Nephron progenitor cell (in vitro differentiated cells): ENCODE results near the gene PLSCR3.

Source experiments
- DNase-seq: peaks from one replicate; pipeline ENCODE4 v3.0.0; 2021
- H3K27ac Mint-ChIP-seq: 2 replicates; pipeline ENCODE4 v1.8.0; 2021; ENCODE audit warnings: mild to moderate bottlenecking, moderate library complexity, mixed read lengths
- H3K27me3 Mint-ChIP-seq: 2 replicates; pipeline ENCODE4 v1.8.0; 2021; ENCODE audit warnings: mild to moderate bottlenecking, low read depth, mixed read lengths; ENCODE audit not compliant: poor library complexity
- H3K36me3 Mint-ChIP-seq: 2 replicates; pipeline ENCODE4 v1.8.0; 2021; ENCODE audit warnings: low read depth, mixed read lengths
- H3K4me1 Mint-ChIP-seq: 2 replicates; pipeline ENCODE4 v1.8.0; 2021; ENCODE audit warnings: mixed read lengths
- H3K4me3 Mint-ChIP-seq: 2 replicates; pipeline ENCODE4 v1.8.0; 2021; ENCODE audit warnings: mild to moderate bottlenecking, moderate library complexity, mixed read lengths
- H3K9me3 Mint-ChIP-seq: 2 replicates; pipeline ENCODE4 v1.8.0; 2021; ENCODE audit warnings: mild to moderate bottlenecking, moderate library complexity, mixed read lengths
- CTCF ChIP-seq: fragments of 200-600 bp; sonication (generic); IDR thresholded peaks from 2 replicates; pipeline ENCODE4 v1.5.0; 2021; ENCODE audit warnings: antibody characterized with exemption

PLSCR3 gene

GRCh38 chr17:7440113-7440833 lies 45.9 kb upstream of the PLSCR3 start:
- Mint-ChIP-seq H3K4me3 (peak overlapping the region; percentile 95), H3K36me3 (no peaks in the 10 kb centered on the region), H3K27ac (peak overlapping the region; percentile 99), H3K9me3 (no peaks in the 10 kb centered on the region), H3K4me1 (peaks cover 68% of the 10 kb centered on the region), H3K27me3 (peaks cover 65% of the 10 kb centered on the region)
- TF ChIP-seq CTCF = no peak
- peak; percentile 70 for DNase-seq

DNA sequence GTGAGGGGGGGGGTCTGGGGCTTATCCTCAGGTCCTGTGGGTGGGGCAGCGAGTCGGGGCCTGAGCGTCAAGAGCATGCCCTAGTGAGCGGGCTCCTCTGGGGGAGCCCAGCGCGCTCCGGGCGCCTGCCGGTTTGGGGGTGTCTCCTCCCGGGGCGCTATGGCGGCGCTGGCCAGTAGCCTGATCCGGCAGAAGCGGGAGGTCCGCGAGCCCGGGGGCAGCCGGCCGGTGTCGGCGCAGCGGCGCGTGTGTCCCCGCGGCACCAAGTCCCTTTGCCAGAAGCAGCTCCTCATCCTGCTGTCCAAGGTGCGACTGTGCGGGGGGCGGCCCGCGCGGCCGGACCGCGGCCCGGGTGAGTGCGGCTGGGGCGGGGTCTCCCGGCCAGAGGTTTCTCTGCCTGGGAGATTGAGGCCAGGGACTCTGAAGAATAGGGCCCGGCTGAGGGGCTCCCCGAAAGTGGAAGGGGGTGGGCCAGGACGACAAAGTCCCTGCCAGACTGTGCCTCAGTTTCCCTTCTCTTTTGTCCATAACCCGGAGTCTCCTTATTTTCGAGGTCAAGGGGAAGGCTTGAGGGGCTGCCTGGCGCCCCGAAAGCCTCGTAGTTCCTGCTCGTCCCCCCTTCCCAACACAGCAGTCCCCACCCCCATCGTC lies 45.3 kb upstream of the PLSCR3 start, which contains the start of gene FGF11:
TSS of gene FGF11 (plus strand) at position 51 of the 651 bp plus-strand sequence. CDS start at position 160, 109 bp downstream.
- no peak for TF ChIP-seq CTCF
- Mint-ChIP-seq H3K36me3 (no peaks in the 10 kb centered on the region), H3K27ac (peak within 1 kb of the TSS; percentile 99), H3K27me3 (peaks cover 66% of the 10 kb centered on the region), H3K9me3 (no peaks in the 10 kb centered on the region), H3K4me3 (peak within 1 kb of the TSS; percentile 95), H3K4me1 (peaks cover 65% of the 10 kb centered on the region)
- peak; percentile 46 for DNase-seq

- Mint-ChIP-seq H3K27me3 (peaks cover 67% of the 10 kb centered on the region), H3K27ac (no peak overlapping the region), H3K4me3 (peak overlapping the region; percentile 82)
Observed at GRCh38 chr17:7438656-7439460, 44.5 kb upstream of the PLSCR3 start.

GRCh38 chr17:7437950-7438614 lies 43.8 kb upstream of the PLSCR3 start:
- TF ChIP-seq CTCF = no peak
- H3K4me1 Mint-ChIP-seq = peaks cover 57% of the 10 kb centered on the region
- peak overlapping the region; percentile 82 for H3K4me3 Mint-ChIP-seq
- peaks cover 59% of the 10 kb centered on the region for H3K27me3 Mint-ChIP-seq
- H3K9me3 Mint-ChIP-seq = no peaks in the 10 kb centered on the region
- peak; percentile 86 for DNase-seq
- H3K36me3 Mint-ChIP-seq = no peaks in the 10 kb centered on the region
- H3K27ac Mint-ChIP-seq = no peak overlapping the region

More at GRCh38 chr17:7438656-7439460, 44.5 kb upstream of the PLSCR3 start:
- Mint-ChIP-seq H3K9me3 (no peaks in the 10 kb centered on the region), H3K36me3 (no peaks in the 10 kb centered on the region), H3K4me1 (peaks cover 58% of the 10 kb centered on the region)
- no peak for DNase-seq
- no peak for TF ChIP-seq CTCF

- H3K4me1 Mint-ChIP-seq = peaks cover 54% of the 10 kb centered on the region
- peak overlapping the region; percentile 86 for H3K4me3 Mint-ChIP-seq
- no peak for TF ChIP-seq CTCF
- DNase-seq = no peak
- H3K36me3 Mint-ChIP-seq = no peaks in the 10 kb centered on the region
- peaks cover 55% of the 10 kb centered on the region for H3K27me3 Mint-ChIP-seq
- no peak overlapping the region for H3K27ac Mint-ChIP-seq
- no peaks in the 10 kb centered on the region for H3K9me3 Mint-ChIP-seq
Observed at GRCh38 chr17:7437369-7437863, 43.1 kb upstream of the PLSCR3 start.
